Measurements from ENCODE around the gene ZBTB46.

The ZBTB46 gene

DNA sequence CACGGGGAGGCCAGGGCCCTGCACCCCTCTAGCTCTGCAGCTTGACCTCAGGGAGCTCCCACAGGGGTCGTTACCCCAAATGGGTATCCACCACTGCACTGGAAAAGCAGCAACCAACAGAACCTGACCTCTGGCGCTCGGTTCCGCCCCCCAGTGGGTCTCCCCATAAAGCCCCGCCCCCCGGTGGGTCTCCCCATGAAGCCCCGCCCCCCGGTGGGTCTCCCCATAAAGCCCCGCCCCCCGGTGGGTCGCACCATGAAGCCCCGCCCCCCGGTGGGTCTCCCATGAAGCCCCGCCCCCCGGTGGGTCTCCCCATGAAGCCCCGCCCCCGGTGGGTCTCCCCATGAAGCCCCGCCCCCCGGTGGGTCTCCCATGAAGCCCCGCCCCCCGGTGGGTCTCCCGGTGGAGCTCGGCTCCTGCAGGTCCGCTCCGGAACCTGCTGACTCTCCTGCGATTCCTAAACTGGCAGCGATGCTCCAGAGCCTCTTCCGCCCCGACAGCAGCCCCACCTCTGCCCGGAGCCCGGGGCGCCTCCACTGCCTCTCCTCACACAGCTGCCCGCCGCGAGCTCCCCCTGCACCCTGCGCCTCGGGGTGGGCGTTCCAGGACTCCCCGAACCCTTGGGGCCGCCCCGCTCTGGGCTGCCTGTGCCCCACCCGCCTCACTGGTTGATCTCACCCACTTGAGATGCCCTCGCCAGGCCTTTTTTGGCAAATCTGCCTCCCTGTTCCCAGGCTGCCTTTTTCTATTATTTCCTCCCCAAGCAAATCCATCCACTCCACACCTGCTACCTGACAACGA is 79.4 kb downstream of the ZBTB46 start:
- no peak for DNase-seq (ENCODE audit: low read depth in 1 of 2, low spot score in 1 of 2)
- no peak for TF ChIP-seq JUND (IDR thresholded peaks at IDR 0.05; ENCODE audit: low read depth)
- in situ Hi-C loops (cut with HindIII; ENCODE audit: low pct_unique_long_range_greater_than_20kb, low sequenced_read_pairs), result no loop called here

DNA sequence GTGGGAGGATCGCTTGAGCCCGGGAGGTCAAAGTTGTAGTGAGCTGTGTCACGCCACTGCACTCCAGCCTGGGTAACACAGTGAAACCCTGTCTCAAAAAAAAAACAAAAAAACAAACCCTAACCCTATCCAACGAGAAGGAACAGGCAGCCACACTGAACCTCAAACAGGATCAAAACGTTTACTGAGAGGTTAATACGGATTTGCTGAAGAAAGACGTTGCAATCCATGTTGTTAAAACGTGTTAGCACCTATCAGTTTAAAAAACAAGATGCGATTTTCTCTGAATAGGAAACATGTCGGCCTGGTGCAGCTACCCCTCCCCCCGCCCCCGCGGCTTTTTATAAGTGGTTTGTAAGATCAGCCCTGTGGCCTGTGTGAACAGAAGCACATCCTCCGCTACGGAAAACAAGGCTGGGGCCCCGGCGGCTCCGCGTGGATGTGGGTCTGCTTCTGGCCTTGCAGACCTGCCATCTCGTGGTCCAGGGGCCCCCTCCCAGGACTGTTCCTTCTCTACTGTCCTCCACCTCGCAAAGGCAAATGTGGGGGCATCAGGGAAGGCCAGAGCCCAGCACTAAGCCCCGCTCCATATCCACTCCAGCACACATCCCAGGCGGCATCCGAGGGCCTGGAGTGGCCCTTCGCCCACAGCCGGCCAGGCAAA is 80.1 kb downstream of the ZBTB46 start:
- no peak for DNase-seq (ENCODE audit: low read depth in 1 of 2, low spot score in 1 of 2)
- no peak for TF ChIP-seq JUND (IDR thresholded peaks at IDR 0.05; ENCODE audit: low read depth)
- in situ Hi-C loops (cut with HindIII; ENCODE audit: low pct_unique_long_range_greater_than_20kb, low sequenced_read_pairs), result no loop called here

DNA sequence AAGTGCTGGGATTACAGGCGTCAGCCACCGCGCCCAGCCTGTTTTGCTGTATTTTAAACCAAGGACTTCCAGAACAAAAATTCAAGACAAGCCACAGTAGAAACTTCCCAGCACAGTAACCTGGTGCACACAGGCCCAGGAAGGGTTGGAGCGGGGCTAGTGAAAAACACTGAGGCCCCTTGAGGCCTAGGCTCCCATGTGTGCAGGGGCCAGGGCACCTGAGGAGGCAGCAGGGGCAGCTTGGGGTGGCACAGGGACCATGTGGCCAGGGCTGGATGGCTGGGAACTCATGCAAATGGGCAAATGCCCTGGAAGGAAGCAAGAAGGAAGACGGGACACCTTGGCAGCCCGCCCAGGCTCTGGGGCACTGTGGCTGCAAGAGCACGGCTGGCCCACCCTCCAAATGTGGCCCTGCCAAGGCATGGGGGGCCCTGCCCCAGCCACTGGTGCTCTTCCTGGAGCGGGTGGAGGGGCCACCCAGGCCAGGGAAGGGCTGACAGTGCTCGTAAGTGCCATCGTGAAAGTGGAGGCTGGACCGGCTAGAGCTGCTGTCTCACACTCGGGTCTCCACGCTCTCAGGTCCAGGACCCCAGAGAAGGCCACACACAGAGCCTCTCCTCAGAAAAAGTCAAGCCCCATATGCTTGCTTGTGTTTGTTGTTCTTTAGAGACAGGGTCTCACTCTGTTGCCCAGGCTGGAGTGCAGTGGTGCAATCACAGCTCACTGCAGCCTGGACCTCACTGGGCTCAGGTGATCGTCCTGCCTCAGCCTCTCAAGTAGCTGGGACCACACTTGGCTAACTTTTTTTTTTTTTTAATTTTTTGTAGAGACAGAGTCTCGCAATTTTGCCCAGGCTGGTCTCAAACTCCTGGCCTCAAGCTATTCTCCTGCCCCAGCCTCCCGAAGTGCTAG is 81.2 kb downstream of the ZBTB46 start:
- TF ChIP-seq JUND (IDR thresholded peaks at IDR 0.05; ENCODE audit: low read depth), result no peak
- in situ Hi-C loops (cut with HindIII; ENCODE audit: low pct_unique_long_range_greater_than_20kb, low sequenced_read_pairs), result no loop called here
- DNase-seq (ENCODE audit: low read depth in 1 of 2, low spot score in 1 of 2), result no peak

DNA sequence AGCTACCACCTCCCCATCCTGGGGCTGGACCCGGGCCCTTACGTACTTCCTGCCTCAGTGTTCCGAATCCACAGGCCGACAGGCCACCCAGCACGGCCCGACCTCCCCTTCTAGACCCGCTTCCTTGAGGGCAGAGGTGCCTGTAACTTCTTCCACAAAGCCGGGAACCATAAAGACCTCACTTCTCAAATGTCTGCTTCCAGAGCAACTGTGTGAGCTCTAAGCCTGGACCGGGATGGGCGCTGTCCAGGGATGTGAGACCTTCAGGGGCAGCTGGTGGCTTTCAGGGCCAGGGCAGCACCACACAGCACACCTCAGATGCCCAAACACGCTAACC is 82.2 kb downstream of the ZBTB46 start:
- no peak for TF ChIP-seq JUND (IDR thresholded peaks at IDR 0.05; ENCODE audit: low read depth)
- in situ Hi-C loops (cut with HindIII; ENCODE audit: low pct_unique_long_range_greater_than_20kb, low sequenced_read_pairs), result no loop called here
- DNase-seq (ENCODE audit: low read depth in 1 of 2, low spot score in 1 of 2), result no peak

DNA sequence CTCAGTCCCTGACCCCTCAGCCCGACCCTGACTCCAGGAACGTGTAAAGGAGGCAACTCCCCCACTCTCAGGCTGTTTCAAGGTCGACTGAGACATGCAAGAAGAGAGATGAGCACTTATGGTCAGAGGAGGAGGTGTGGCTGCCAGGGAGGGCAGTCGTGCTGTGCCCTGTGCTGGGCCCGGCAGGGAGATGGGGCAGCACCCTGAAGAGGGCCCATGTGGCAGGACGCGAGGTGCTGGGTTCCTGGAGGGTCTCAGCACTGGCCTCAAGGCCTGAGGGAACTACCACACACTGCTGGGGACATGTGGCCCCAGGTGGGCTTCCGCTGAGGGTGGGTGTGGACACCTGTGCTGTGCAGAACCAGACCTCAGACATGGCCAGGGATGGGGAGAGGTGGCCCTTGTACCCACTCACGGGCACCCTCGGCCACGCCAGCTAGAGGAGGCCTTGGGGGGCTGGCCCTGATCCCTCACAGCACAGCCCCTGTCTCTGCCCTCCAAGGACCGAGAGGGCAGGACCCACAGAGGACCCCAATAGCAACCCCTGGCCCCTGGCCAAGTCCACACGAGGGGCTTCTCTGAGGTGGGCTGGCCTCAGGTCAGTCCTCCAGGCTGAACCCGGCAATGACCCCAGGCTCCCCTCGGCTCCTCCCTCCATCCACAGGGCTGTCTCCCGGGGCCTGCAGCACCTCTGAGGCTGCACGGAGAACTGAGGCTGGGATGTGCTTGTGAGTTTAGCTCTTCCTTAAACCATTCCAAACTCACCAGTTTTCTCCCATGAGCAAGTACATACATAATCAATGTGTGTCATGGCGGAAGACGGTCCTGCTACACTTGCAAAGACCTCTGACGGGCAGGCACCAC is 82.8 kb downstream of the ZBTB46 start:
- no peak for TF ChIP-seq JUND (IDR thresholded peaks at IDR 0.05; ENCODE audit: low read depth)
- DNase-seq (ENCODE audit: low read depth in 1 of 2, low spot score in 1 of 2), result peak in 1 of 2 experiments; percentile 33
- in situ Hi-C loops (cut with HindIII; ENCODE audit: low pct_unique_long_range_greater_than_20kb, low sequenced_read_pairs), result no loop called here

DNA sequence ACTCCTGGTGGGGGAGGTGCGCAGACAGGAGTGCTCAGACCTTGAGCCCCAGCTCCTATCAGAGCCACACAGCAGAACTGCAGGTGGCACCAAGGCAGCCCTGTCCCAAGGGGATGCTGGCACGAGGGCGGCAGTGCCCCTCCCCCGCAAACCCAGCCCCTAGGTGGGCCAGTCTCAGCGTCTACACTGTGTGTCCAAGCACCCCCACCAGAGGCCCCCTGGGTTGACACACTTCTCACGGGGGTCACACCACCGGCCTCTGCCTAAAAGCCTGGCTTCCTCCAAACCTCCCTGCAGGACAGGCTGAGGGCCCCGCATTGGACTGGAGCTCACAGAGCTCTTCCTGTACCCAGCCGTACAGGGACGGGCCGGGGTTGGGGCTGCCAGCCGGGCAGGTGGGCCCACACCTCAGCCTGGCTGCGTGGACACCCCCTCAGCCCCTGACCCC is 83.4 kb downstream of the ZBTB46 start:
- TF ChIP-seq JUND (IDR thresholded peaks at IDR 0.05; ENCODE audit: low read depth), result no peak
- peak in 1 of 2 experiments; percentile 35 for DNase-seq (ENCODE audit: low read depth in 1 of 2, low spot score in 1 of 2)
- in situ Hi-C loops (cut with HindIII; ENCODE audit: low pct_unique_long_range_greater_than_20kb, low sequenced_read_pairs), result no loop called here

DNA sequence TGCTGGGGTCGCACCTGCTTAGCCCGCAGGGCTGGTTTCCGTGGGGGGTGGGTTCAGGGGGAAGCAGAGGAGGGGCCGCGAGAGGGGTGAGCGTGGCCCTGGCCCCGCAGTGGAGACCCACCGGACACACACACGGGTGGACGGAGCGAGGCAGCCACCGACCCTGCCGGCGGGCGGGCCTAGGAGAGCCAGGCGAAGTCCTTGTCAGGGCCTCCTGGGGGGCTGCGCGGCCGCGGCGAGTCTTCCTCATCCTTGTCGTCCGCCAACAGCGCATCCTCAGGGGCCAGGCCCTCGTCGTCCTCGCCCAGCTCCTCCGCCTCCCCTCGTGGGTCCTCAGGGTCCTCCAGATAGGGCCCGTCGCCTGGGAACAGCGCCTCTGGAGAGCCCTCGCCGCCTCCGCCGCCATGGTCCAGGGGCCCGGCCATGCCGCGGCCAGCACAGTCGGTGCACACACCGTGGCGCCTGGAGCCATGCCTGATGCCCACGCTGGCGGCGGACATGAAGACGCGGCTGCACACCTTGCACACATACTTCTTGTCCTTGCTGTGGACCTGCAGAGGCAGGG is 84.2 kb downstream of the ZBTB46 start:
- in situ Hi-C loops (cut with HindIII; ENCODE audit: low pct_unique_long_range_greater_than_20kb, low sequenced_read_pairs), result no loop called here
- TF ChIP-seq JUND (IDR thresholded peaks at IDR 0.05; ENCODE audit: low read depth), result no peak
- DNase-seq (ENCODE audit: low read depth in 1 of 2, low spot score in 1 of 2), result no peak

DNA sequence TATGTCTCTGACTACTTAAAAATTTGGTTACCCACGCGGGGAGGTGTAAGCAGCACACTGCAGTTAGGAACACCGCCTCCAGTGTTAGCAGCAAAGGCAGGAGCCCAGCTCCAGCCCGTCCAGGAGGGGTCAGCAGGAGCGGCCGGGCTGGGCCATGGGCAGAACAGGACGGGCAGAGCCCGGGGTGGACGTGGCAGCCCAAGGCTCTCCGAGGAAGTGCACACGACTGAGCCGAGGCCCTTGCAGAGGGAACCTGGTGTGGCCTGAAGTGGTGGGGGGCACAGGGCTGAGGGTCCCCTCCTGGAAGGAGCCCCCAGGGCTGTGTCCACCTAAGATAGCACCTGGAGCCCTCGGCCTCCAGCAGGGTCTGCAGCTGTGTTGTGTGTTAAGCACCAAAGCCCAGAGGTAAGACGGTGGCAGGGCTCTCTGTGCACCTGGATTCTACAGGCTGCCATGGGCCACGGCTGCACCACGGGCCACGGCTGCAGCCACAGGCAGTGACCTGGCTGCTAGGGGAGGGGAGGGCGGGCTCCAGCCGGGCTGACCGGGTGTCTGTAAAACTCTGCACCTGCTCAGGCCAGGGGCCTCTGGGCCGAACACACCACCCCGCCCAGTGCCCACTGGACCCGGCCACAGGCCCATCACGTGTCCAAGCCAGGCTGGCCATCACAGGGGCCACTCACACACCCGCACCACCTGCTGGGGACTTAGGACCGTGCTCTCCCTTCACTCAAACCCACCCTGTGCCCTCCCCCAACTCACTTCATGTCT is 84.9 kb downstream of the ZBTB46 start:
- in situ Hi-C loops (cut with HindIII; ENCODE audit: low pct_unique_long_range_greater_than_20kb, low sequenced_read_pairs), result no loop called here
- no peak for TF ChIP-seq JUND (IDR thresholded peaks at IDR 0.05; ENCODE audit: low read depth)
- peak in 1 of 2 experiments; percentile 16 for DNase-seq (ENCODE audit: low read depth in 1 of 2, low spot score in 1 of 2)

DNA sequence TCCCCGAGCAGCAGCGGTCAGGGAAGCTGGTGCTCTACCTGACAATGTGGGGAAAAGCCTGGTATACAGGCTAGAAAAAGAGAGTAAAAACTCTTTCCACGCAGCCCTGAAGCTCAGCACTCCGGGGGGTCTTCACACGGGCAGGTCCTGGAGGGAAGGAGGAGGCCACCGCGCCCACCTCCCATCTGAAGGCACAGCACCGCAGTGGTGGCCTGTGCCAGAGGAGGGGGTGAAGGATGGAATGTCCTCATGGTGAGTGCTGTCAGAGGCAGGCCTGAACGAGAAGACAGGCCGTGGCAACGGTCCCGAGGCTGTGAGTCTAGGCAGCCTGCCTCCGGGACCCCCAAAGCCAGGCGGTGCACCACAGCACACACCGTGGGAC is 85.6 kb downstream of the ZBTB46 start:
- peak in 1 of 2 experiments; percentile 27 for DNase-seq (ENCODE audit: low read depth in 1 of 2, low spot score in 1 of 2)
- in situ Hi-C loops (cut with HindIII; ENCODE audit: low pct_unique_long_range_greater_than_20kb, low sequenced_read_pairs), result no loop called here
- no peak for TF ChIP-seq JUND (IDR thresholded peaks at IDR 0.05; ENCODE audit: low read depth)

DNA sequence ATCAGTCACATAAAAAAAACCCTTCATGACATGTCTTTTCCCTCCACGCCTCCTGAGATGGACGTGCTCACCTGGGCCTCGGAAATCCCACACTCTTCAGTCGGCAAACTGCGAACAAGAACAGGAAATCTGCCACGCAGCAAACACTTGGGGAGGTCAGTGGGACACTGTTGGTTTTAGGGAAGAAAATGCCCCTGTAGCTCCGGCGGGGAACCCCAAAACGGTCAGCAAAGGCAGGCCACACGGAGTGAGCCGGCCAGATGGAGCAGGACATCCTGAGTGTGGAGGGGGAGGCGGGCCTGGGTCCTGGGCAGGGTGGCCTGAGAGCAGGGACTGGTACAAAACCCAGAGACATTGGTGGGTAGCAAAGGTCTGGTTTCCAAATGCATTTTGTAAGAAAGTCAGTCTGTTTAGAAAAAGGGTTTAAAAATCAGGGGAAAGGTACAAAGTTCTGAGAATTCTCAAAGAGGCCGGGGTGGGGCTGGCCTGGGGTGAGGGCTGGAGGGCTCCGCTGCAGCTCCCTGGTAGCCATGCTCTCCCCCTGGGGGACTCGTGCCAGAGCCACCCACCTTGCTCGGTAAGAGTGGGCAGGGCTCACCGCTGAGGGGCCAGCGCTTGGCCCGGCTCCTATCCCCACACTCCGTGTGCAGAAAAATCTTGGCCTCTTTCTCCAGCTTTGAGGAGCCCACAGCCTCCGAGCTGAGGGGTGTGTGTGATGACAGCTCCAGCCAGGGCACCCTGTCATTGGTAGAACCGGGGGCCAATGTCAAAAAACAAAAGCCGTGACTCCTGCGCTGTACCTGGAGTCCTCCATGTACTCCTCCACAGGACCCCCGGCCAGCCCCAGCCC is 86.3 kb downstream of the ZBTB46 start:
- peak in 1 of 2 experiments; percentile 23 for DNase-seq (ENCODE audit: low read depth in 1 of 2, low spot score in 1 of 2)
- in situ Hi-C loops (cut with HindIII; ENCODE audit: low pct_unique_long_range_greater_than_20kb, low sequenced_read_pairs), result no loop called here
- no peak for TF ChIP-seq JUND (IDR thresholded peaks at IDR 0.05; ENCODE audit: low read depth)
